Ovary (tissue), 9 donors: Measurements from ENCODE around the gene DMGDH. TPM values are rescaled to one million over a fixed set of nuclear protein-coding genes. Genes with fewer than 3 reads are reported as not detected.

Source experiments
- DNase-seq, 5 donors: peaks; one replicate each; pipeline ENCODE4 v3.0.0-alpha.2; 2019 to 2020
- H3K27ac ChIP-seq, 2 donors: fragments of 200-600 bp; one replicate each; pipeline versions ENCODE4 v1.5.1 to v1.8.0; 2019 to 2022
- H3K27me3 ChIP-seq: fragments of 200-600 bp; one replicate; pipeline ENCODE4 v1.8.0; 2022
- H3K36me3 ChIP-seq: fragments of 200-600 bp; sonication (generic); one replicate; pipeline ENCODE4 v1.5.1; 2019
- H3K4me1 ChIP-seq: one replicate; pipeline ENCODE4 v1.8.1; 2013; ENCODE audit warnings: mild to moderate bottlenecking, moderate library complexity; ENCODE audit not compliant: insufficient read depth
- H3K4me3 ChIP-seq: fragments of 200-600 bp; sonication (generic); one replicate; pipeline ENCODE4 v1.5.1; 2017
- H3K9me3 ChIP-seq, 2 donors: fragments of 200-600 bp in 1 of 2; sonication (generic) in 1 of 2; one replicate each; pipeline versions ENCODE4 v1.5.1 to v1.8.1; 2013 to 2019; ENCODE audit warnings: mild to moderate bottlenecking in 1 of 2, moderate library complexity in 1 of 2
- EP300 ChIP-seq: sonication (generic); formaldehyde crosslinking; IDR thresholded peaks from one replicate; pipeline ENCODE4 v1.6.1; 2017; ENCODE audit warnings: antibody characterized with exemption
- POLR2A ChIP-seq: fragments of 450-650 bp; IDR thresholded peaks from one replicate; pipeline ENCODE4 v1.6.1; 2017; ENCODE audit warnings: antibody characterized with exemption, mild to moderate bottlenecking, moderate library complexity
- WGBS, 3 donors: extraction: QIAGEN DNeasy Blood & Tissue Kit in 1 of 3; methylation state at CpG; one replicate each; pipeline versions ENCODE4 v1.1.5 to v1.1.7; 2013 to 2017; 5-methylcytosine and 5-hydroxymethylcytosine counted together
- intact Hi-C, 4 donors: fragments of 100-400 bp; cut with DNase I; formaldehyde crosslinking; loops; one replicate each; pipeline versions ENCODE4 v1.11.0 to v1.15.1; 2022 to 2023
- polyA plus RNA-seq, 2 donors: library from polyadenylated mRNA; stranded (reverse); fragments of 200-250 nt in 1 of 2; fragments of 350-450 nt in 1 of 2; fragmentation: Illumina TruSeq in 1 of 2; extraction: RNeasy Lipid Tissue Mini Kit (QIAGEN cat#74804) in 1 of 2; gene quantifications; one replicate each; pipeline ENCODE4 v1.2.3, GENCODE V29; 2013 to 2014
- total RNA-seq, 7 donors: library from RNA; depleted of rRNA in 2 of 7; stranded (reverse); fragments of >200 nt in 2 of 7; fragmentation: NEBNext Ultra II Directional in 3 of 7; extraction: Animal tissue kit (Norgen Biotek cat#: 25700) in 3 of 7; gene quantifications; one replicate each; pipeline versions ENCODE4 v1.1.0 to v1.2.4, GENCODE V29; 2016 to 2023
- TF ChIP-seq, protein P1 (sequence below), 3 donors: fragments of 450-650 bp in 2 of 3; fragments of 200-600 bp in 1 of 3; IDR thresholded peaks; one replicate each; pipeline versions ENCODE4 v1.5.1 to v1.8.0; 2016 to 2022; ENCODE audit warnings: antibody characterized with exemption in 3 of 3, mild to moderate bottlenecking in 1 of 3
- donor health status: DM: no; HTN: no; CAD: no; lungs with moderate emphysema.
- donor health status: DM: no; HTN: no; CAD: no.
- donor health status: Bipolar disorder and iron deficiency.
- donor health status: DM: yes; HTN: yes; CAD: no.
- donor health status: DM: no; HTN: no; CAD: no.
- donor health status: DM: yes; HTN: yes; CAD: no.

The DMGDH gene
- total and polyA plus RNA-seq, 9 donors = 2.1 to 5.8 (median 4.2) TPM

DNA sequence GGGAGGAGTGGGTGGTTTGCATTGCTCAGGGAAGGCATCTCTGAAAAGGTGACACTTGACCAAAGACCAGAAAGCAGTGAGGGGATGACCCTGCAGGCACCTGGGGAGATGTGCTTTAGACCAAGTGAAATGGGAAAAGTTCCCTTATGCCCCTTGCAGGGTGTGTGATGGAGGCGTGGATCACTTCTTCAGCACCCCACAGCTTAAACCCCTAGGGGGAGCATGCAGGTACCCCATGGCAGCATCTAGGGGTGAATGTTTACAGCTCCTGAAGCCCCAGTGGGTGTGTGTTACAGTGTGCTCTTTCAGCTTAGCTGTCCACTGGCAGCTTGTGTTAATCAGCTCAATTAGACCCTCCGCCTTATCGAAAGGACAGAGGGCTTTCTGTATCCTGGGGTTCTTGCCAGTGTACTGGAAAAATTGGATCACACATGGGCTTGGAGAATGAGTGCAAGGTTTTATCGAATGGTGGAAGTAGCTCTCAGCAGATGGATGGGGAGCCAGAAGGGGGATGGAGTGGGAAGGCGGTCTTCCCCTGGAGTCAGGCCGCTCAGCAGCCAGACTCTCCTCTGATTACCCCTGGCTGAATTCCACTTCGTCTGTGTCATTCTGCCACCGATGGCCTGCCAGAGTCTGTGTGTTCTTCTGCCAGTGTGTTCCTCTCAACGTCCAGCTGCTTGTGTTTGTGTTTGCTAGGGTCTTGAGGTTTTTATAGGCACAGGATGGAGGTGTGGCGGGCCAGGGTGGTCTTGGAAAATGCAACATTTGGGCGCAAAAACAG lies 6.4 kb upstream of the DMGDH start:
- TF ChIP-seq, protein P1, sequence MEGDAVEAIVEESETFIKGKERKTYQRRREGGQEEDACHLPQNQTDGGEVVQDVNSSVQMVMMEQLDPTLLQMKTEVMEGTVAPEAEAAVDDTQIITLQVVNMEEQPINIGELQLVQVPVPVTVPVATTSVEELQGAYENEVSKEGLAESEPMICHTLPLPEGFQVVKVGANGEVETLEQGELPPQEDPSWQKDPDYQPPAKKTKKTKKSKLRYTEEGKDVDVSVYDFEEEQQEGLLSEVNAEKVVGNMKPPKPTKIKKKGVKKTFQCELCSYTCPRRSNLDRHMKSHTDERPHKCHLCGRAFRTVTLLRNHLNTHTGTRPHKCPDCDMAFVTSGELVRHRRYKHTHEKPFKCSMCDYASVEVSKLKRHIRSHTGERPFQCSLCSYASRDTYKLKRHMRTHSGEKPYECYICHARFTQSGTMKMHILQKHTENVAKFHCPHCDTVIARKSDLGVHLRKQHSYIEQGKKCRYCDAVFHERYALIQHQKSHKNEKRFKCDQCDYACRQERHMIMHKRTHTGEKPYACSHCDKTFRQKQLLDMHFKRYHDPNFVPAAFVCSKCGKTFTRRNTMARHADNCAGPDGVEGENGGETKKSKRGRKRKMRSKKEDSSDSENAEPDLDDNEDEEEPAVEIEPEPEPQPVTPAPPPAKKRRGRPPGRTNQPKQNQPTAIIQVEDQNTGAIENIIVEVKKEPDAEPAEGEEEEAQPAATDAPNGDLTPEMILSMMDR (IDR thresholded peaks at IDR 0.05) = no peak
- TF ChIP-seq EP300 = no peak
- TF ChIP-seq POLR2A = no peak
- intact Hi-C loops = no loop called here
- no peak for DNase-seq
- Histone ChIP-seq H3K27me3 (no peaks in the 10 kb centered on the region), H3K27ac (no peak overlapping the region), H3K4me3 (no peak overlapping the region), H3K36me3 (no peaks in the 10 kb centered on the region), H3K9me3 (no peaks in the 10 kb centered on the region), H3K4me1 (no peaks in the 10 kb centered on the region)
- WGBS, 3 donors = 90 to 92% (median 92%) methylated on average over 11 of the region's 11 CpGs

DNA sequence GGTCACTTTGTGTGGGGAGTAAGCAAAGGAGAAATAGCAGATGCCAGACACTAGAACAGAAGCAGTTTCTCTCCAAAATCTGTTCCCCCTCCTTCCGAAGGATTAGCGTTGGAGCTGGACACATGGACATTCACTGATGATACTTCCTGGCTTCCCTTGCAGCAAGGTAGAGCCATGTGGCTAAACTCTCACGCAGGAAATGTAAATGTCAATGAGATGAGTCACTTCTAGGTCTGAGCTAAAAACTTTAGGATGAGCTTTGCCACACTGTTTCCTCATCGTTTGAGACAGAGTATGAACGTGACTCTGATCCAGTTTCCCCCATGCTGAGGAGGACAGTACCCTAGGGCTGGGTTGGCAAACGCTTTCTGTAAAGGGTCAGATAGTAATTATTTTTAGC lies 5.2 kb upstream of the DMGDH start:
- H3K9me3 ChIP-seq = no peaks in the 10 kb centered on the region
- WGBS, 3 donors = 74 to 85% (median 84%) methylated on average over 6 of the region's 6 CpGs
- intact Hi-C loops = no loop called here
- peaks cover 1% of the 10 kb centered on the region for H3K4me1 ChIP-seq
- H3K27me3 ChIP-seq = no peaks in the 10 kb centered on the region
- H3K27ac ChIP-seq = no peak overlapping the region
- no peak overlapping the region for H3K4me3 ChIP-seq
- H3K36me3 ChIP-seq = no peaks in the 10 kb centered on the region
- no peak for DNase-seq
- TF ChIP-seq EP300 (no peak), POLR2A (no peak)
- TF ChIP-seq, protein P1 (IDR thresholded peaks at IDR 0.05) = no peak

DNA sequence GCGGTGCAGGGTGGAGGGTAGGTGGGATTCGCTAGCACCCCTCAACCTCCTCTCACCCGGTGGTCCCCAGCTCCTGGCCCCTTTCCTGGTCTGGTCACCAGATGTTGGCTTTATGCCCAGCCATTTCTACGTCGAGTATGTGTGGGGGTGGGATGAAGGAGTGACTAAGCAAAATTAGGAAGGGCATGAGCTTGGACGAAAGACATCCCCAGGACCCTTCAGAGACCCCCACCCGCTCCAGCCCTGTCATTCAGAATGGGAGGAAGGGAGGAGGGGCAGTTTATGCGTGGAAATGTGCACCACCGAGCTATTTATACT lies 835 bp upstream of the DMGDH start:
- peak in 1 of 5 donors; percentile 40 for DNase-seq
- peak overlapping the region in 1 of 2 donors; percentile 48 for H3K27ac ChIP-seq
- H3K9me3 ChIP-seq = no peaks in the 10 kb centered on the region
- H3K27me3 ChIP-seq = no peaks in the 10 kb centered on the region
- WGBS, 3 donors = 19 to 29% (median 23%) methylated on average over 9 of the region's 9 CpGs
- peaks cover 1% of the 10 kb centered on the region for H3K4me1 ChIP-seq
- no peak for TF ChIP-seq EP300
- TF ChIP-seq, protein P1 (IDR thresholded peaks at IDR 0.05) = no peak
- TF ChIP-seq POLR2A = no peak
- H3K4me3 ChIP-seq = peak overlapping the region; percentile 39
- intact Hi-C loops = no loop called here
- no peaks in the 10 kb centered on the region for H3K36me3 ChIP-seq

DNA sequence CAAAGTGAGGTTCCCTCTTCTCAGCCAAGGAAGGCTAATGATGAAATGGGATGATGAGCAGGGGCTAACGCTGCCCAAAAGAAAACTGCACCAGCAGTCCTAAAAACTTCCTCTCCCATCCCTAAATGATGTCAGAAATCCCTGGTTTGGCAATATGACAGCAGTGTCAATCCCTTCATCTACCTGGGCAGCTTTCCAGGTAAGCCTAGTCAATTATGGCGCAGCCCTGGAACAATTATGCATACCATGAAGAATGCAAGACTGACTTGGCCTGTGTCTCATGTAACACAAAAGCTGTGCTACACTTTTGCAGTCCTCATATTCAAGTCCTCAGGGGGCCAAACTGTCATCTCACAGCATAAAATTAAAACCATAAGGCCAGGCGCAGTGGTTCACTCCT lies 7.0 kb downstream of the DMGDH start:
- TF ChIP-seq POLR2A = no peak
- TF ChIP-seq, protein P1 (IDR thresholded peaks at IDR 0.05) = no peak
- no peak for TF ChIP-seq EP300
- Histone ChIP-seq H3K27me3 (no peaks in the 10 kb centered on the region), H3K4me3 (no peak overlapping the region), H3K4me1 (no peaks in the 10 kb centered on the region), H3K9me3 (no peaks in the 10 kb centered on the region), H3K36me3 (no peaks in the 10 kb centered on the region), H3K27ac (no peak overlapping the region)
- WGBS, 3 donors = 93 to 98% (median 94%) methylated on average over 3 of the region's 3 CpGs
- intact Hi-C loops = no loop called here
- DNase-seq = no peak
